Kasumi-1 (cell line): ENCODE results near the gene DEFB123.
A peak's percentile ranks its signal among the peaks of the same experiment; 100 is the strongest.

Experiments used
- DNase-seq, 2 experiments: peaks; one replicate each; lab custom pipeline; 2025; lab: John Stamatoyannopoulos, UW

The DEFB123 gene

DNA sequence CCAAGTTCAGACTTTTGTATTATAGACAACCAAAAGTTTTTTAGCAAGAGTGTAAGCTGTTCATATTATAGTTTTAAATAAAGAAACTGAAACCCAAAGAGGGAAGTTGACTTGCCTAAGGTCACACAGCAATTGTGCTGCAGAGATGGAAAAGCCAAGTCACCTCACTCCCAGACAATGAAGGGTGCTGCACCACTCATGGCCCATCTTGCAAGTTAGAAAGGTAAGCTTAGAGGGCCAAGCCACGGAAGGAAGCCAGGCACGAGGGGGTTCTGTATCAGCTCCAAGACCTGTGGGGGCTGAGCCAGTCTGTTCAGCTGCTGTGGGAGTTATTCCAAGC is 33.6 kb downstream of the DEFB123 start:
- no peak for DNase-seq

- DNase-seq, result no peak
Observed at GRCh38 chr20:31474758-31475427, 34.5 kb downstream of the DEFB123 start, which contains the start of the genes DEFB124 and REM1. Gene DEFB124, minus strand, starts transcription at chr20:31475127. Its CDS starts 2,114 bp downstream, at chr20:31473013. Gene REM1, plus strand, starts transcription at chr20:31475288. Its CDS starts 1,158 bp downstream, at chr20:31476446.

GRCh38 chr20:31475472-31476293 is 35.3 kb downstream of the DEFB123 start:
- no peak for DNase-seq

DNA sequence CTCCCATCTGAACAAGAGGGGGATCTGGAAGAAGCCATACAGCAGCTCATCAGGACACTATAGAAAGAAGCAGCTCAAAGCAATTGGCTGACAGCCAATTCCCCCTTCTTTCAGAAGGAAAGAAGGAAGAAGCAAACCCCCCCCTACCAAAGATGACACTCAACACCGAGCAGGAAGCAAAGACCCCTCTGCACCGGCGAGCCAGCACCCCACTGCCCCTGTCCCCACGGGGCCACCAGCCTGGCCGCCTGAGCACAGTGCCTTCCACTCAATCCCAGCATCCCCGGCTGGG is 35.8 kb downstream of the DEFB123 start:
- no peak for DNase-seq

GRCh38 chr20:31476643-31477215 is 36.3 kb downstream of the DEFB123 start:
- no peak for DNase-seq

DNA sequence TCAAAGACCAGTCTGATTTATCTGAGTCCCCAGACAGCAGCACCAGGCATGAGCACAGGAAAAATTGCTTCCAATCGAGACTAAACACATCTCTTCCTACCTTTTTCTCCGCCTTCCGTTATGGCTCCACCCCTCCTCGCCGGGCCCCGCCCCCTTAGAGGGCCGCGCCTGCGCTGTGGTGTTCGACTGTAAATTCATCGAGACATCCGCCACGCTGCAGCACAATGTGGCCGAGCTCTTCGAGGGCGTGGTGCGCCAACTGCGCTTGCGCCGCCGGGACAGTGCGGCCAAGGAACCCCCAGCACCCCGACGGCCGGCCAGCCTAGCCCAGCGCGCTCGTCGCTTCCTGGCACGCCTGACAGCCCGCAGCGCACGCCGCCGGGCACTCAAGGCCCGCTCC is 43.6 kb downstream of the DEFB123 start:
- DNase-seq, result no peak

- DNase-seq, result peak; percentile 35 to 39
Observed at GRCh38 chr20:31485450-31486339, 45.3 kb downstream of the DEFB123 start.

DNA sequence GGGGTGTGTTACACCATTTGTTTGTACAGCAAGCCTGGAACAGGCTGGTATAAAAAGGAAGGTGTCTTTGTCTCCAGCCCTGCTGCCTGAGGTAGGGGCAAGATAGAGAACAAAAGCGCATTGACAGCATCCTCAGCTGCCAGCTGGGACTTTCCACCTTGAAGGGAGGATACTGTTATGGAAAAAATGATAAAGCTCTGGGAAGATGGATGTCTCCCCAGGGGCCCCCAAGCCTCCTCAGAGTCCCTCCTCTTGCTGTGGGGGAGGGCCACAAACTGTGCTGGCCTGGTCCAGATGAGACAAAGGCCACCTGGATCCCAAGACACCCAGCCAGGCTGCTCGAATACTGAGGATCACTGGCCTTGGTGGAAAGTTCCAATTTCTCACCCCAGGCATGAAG is 47.7 kb downstream of the DEFB123 start:
- no peak for DNase-seq

DNA sequence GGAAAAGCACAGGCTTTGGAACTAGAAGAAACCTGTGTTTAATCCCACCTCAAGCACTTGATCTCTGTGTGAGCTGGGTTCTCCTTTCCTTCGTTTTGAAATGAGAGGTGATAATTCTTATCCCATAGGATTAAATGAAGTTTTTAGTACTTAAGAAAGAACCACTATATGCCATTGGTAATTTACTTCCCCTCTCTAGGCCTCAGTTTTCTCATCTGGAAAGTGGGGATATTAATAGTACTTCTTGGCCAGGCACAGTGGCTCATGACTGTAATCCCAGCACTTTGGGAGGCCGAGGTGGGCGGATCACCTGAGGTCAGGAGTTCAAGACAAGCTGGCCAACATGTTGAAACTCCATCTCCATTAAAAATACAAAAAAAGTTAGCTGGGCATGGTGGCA is 48.7 kb downstream of the DEFB123 start:
- DNase-seq, result no peak

DNA sequence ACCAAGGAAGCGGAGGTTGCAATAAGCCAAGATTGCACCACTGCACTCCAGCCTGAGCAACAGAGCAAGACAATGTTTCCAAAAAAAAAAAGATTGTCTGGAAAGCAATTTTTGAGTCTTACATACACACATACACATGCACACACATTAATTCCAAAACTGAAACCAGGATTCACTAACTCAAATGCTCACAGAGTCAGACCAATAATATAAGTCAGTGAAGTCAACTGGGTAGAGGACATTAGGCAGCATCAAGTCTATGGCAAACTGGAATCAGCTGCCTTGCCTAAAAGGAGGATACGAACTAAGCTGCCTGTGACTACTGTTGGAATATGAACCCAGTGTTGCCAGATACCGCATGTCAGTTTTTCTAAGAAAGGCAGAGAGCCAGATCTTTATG is 50.3 kb downstream of the DEFB123 start:
- DNase-seq, result no peak

- DNase-seq, result no peak
Observed at GRCh38 chr20:31494131-31494530, 53.7 kb downstream of the DEFB123 start.

GRCh38 chr20:31496761-31497295 is 56.4 kb downstream of the DEFB123 start:
- DNase-seq, result no peak

- DNase-seq, result no peak
Observed at GRCh38 chr20:31497838-31498540, 57.6 kb downstream of the DEFB123 start.
